NCI-H2081 (cell line): Measurements from ENCODE around the gene CEND1.

Source experiments
- DNase-seq, 2 experiments: peaks; one replicate each; lab custom pipeline; 2025; lab: John Stamatoyannopoulos, UW

The CEND1 gene

DNA sequence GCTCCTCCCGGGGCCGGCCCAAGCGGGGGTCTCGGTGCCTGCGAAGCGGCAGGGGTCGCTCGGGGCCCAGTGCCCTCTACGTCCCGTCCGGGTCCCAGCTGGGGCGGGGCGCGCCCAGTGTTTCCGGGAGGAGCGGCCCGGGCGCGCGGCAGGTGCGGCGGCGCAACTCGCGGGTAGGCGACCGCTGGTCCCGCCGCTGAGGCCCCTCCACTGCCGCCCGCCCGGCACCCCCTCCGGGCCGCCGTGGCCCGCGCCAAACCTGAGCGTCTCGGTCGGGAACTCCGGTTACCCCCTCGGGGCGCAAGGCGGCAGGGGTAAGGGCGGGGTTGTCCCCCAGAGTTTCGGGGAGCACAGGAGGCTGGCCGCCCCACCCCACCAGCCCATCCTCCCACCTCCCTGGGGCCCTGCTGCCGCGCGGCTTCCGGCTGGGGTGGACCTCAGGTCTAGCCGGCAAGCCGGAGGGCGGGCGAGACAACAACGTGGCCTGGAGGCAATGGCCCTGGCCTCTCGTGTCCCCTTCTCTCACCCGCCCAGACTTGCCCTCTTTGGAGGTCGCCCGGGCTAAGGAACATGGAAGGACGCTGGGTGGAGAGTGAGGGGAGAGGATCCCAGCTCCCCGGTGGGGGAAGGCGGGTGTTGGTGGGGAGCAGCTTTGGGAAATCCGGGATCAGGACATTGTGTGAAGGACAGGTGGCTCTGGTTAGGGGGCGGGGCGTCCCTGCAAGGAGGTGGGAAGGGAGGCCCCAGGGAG lies 37.4 kb upstream of the CEND1 start:
- DNase-seq, result no peak

DNA sequence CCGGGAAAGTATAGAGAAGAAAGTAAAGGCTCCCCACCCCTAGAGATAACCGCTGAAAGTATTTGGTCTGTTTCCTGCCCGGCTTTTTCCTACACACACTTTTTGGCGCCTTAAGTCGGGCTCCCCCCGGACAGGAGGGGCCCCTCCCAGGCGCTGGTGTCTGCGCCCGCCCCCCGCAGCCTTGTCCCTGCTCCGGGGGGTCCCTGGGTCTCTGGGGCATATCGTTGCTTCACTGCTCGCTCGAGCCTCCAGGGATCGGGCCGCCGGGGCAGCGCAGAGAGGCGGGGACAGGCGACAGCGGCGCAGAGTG lies 36.9 kb upstream of the CEND1 start:
- no peak for DNase-seq

DNA sequence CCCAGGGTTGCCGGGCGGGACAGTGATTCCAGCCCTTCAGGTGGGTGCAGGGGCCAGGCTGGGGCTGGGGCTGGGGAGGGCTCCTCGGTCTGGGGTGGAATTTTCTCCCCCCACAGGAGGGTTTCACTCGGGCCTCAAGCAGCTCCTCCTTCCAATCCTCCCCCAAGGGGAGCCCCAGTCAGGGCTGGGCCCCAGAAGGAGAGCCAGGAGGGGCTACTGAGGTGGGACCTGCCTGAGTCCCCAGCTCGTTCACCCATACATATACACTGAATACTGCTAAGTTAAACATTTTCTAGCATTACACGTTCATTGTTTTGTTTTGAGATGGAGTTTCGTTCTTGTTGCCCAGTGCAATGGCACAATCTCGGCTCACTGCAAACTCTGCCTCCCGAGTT lies 36.3 kb upstream of the CEND1 start:
- DNase-seq, result no peak

DNA sequence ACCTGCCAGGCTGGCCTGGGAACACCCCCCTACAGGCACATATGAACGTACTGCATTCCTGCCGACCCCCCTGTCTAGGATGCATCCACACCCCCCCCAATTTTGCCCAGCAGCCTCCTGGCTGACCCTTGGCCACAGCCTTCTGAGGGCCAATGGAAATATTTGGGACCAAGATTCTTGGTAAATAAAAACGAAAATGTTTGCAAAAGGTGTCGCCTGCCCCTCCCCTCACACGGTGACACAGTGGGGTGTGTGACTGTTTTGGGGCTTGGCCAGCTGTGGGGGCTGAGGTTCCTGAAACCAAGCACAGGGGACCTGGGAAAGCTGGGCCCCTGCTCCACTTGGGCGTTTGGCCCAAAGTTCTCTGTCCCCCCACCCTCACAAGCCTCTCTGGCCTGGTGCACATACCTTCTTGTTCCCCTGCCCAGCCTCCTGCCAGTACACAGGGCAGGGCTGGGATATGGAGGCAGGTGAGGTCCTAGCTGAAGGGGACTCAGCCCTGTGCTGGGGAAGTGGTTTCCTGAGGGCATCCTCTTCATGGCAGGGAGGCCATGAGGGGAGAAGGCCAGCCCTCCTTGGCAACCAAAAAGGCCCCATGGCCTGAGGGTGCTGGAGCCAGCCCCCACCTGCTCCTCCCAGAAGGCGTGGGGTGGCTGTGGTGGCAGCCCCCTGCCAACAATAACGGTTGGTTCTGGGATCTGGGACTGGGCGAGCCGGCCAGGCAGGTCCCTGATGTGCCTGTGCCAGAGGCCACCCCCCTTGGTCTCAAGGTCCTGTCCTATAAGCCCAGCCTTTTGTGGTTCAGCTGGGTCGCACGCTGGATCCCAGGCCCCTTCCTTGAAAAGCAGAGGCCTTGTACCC lies 35.7 kb upstream of the CEND1 start:
- no peak for DNase-seq

DNA sequence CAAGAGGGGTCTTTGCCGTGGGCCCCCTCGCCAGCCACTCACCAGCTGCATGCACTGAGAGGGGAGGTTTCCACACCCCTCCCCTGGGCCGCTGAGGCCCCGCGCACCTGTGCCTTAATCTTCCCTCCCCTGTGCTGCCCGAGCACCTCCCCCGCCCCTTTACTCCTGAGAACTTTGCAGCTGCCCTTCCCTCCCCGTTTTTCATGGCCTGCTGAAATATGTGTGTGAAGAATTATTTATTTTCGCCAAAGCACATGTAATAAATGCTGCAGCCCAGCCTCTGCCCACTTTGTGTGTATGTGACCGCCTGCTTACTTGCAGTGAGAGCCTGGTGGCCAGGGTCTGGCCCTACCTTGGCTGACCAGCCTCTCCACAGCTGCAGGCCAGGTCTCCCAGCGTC lies 35.1 kb upstream of the CEND1 start:
- peak in 1 of 2 experiments; percentile 32 for DNase-seq

DNA sequence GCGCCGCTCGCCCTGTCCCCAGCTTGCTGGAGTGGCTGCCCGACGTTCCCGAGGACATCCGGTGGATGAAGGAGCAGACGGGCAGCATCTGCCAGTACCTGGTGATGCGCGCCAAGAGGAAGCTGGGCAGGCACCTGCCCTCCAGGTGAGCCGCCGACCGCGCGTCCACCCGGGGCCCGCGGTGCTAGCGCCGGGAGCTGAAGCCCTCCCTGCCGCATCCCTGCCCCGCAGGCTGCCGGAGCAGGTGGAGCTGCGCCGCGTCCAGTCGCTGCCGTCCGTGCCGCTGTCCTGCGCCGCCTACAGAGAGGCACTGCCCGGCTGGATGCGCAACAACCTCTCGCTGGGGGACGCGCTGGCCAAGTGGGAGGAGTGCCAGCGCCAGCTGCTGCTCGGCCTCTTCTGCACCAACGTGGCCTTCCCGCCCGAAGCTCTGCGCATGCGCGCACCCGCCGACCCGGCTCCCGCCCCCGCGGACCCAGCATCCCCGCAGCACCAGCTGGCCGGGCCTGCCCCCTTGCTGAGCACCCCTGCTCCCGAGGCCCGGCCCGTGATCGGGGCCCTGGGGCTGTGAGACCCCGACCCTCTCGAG lies 34.5 kb upstream of the CEND1 start:
- DNase-seq, result peak; percentile 81 to 88

DNA sequence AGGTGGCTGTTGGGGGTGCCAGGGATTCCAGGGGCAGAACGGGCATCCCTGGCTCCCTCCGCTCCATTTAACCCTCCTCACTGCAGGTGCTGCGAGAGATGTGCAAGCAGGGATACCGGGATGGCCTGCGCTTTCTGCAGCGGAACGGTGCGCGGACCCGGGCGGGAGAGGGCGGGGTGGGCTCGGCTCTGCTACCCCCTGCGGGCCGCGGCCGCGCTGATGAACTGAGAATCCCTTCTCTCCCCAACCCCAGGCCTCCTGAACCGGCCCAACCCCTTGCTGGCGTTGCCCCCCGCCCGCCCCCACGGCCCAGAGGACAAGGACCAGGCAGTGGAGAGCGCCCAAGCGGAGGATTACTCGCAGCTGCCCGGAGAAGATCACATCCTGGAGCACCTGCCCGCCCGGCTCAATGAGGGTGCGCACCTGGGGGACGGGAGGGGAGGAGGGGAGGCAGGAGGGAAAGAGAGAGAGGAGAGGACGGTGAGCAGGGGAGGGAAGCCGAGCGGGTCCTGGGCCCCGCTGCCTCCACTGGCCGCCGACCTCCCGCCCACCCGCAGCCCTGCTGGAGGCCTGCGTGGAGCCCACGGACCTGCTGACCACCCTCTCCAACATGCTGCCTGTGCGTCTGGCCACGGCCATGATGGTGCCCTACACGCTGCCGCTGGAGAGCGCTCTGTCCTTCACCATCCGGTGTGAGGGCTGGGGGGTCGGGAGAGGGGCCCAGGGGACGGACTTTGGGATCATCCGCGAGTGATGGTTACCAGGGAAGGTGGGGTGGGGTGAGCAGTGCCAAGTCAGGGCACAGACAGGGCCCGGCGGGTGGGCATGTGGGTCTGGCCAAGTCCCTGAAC lies 33.8 kb upstream of the CEND1 start:
- DNase-seq, result peak; percentile 24 to 59

DNA sequence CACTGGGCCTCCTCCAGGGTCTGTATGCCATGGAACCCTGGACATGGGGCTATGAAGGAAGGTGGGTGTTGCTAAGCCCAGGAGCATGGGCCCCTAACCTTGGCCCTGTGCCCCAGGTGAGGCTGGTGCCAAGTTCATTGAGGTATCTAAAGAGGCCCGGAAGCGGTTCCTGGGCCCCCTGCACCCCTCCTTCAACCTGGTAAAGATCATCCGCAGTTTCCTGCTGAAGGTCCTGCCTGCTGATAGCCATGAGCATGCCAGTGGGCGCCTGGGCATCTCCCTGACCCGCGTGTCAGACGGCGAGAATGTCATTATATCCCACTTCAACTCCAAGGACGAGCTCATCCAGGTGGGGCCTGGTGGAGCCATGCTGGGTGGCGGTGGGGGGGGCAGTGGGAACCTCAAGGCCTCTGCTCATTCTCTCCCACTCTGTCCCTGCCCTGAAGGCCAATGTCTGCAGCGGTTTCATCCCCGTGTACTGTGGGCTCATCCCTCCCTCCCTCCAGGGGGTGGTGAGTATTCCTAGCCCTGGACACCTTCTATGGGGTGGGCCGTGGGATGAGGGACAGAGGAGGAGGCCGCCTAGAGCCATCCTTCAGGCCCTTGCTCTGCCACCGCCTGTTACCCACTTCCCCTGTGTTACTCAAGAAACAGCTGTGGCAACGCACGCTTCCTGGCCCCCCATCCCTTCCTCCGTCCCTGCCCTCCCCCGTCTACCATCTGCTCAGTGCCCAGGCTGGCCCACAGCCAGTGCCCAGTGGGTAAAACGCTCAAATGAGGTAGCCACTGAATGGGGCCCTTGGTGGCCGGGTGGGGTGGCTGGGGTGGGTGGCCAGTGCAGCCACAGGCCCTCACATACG lies 31.9 kb upstream of the CEND1 start:
- no peak for DNase-seq

DNA sequence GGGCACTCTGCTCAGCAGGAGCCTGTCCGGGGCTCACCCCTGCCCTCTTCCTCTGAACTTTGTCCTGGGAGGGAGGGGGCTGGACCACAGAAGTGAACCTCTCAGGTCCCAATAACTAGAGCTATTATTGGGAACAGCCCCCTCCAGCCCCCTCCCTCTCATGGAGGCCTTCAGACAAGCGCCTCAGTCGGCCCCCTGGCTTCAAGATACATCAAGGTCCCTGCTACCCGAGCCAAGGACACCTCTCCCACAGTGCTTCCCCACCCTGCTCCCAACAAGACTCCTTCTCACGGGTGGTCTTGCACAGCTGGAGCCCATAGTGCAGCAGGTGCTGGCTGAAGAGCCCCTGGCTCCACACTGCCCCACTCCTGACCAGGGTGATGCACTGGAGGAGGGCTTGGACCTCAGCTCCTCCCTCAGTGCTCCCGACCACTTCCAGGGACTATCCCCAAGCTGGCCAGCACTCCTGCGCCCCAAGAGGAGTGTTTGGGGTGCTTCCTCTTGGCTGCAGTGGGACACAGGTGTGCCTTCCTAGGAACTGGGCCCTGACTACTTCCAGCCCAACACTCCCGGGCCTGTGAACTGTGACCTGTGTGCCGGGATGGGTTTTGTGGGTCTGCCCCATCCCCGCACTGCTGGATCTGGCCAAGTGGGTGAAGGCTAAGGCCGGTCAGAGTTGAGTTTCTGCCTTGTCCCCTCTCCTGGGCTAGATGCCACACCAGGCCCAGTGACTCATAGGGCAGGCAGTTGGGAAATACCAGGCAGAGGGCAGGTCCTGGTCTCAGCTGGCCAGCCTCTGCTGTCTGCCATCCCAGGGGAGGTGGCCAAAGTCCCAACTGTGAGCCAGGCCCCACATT lies 31.0 kb upstream of the CEND1 start:
- DNase-seq, result no peak

DNA sequence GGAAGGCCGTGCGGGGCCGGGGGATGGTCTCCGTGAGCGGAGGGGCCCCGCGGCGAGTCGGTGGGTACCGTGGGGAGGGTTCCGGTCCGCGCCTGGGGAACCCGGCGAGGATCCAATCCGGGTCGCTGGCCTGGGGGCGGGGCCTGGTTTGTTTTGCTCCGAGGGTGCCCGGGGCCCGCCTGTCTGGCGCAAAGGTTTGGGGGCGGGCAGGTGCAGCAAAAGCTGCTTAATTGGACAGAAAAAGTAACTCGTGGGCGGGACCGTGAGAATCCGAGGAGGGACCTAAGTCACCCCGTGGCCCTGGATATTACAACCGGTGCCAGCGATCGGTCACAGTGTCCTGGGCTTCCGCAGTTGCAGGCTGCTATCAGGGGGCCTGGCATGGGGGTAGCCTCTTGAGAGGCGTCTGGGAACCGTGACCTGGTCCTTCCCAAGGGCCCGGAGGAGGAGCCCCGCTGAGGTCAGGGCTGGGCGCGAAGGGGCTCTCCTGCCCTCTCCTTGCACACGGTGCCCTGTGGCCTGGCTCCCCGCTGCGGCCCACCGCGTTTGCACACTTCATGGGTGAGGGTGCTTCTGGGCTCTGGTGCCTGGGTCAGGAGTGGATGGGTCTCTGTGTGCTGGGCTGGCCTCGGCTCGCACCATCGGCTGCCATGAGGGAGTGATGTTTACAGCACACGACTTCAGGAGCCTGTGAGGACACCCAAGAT lies 30.2 kb upstream of the CEND1 start:
- peak; percentile 68 to 80 for DNase-seq

DNA sequence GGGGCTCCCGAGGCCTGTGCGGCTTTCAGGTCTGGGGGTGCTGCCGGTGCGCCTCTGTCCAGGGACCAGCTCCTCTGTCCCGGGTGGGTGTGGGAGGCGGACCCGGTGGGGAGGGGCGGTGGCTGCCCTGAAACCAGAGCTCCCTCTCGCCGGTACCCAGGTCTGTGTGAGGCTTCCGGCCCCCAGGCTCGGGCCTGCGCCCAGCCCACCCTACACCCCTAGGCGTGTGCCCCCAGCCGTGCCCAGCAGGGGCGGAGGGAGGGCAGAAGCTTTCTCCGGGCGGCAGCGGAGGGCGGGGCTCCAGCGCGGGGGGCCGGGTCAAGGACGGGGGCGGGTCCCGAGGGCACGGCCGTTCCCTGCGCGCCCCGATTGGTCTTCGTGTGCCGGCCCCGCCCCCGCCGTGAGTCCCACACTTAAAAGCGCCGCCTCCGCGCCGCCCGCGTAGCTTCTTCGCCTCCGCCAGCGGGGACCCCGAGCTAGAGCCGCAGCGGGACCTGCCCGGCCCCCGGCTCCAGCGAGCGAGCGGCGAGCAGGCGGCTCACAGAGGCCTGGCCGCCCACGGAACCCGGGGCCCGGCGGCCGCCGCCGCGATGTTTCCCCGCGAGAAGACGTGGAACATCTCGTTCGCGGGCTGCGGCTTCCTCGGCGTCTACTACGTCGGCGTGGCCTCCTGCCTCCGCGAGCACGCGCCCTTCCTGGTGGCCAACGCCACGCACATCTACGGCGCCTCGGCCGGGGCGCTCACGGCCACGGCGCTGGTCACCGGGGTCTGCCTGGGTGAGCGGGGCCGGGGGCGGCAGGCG lies 29.4 kb upstream of the CEND1 start:
- DNase-seq, result peak; percentile 85 to 87

DNA sequence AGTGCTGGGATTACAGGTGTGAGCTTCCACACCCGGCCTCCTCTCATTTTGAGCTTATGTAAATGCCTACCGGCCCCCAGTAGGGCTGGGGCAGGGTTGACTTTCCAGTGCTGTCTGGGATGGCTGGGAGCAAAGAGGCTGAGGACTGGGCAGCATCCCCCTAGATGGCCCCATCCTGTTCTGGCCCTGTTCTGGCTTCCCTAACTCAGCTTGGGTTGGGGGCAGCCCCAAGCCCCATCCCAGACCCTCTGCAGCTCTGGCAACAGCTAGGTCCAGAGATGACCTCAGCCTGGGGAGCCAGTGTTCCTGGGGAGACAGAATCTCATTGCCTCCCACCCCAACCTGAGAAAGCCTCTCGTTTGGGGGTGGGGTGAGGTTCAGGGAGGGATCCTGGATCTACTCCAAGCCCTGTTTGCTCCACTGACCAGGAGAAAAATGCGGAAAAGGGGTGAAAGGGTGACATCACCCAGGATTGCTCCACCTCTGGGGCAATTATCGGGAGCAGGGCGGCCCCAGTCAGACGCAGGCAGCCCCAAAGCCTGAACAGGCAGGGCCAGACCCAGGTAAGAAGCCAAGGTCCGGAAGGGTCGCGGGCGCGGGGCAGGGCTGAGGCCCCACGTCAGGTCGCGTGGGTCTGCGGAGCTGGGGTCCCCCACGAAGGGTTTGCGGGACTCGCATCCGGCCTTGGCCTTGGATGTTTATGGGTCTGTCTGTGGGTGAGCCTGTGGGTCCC lies 28.7 kb upstream of the CEND1 start, which contains the start of gene PNPLA2:
PNPLA2 (plus strand) TSS at position 519 of the 733 bp plus-strand sequence. CDS start 805 bp downstream, outside the sequence.
- no peak for DNase-seq

DNA sequence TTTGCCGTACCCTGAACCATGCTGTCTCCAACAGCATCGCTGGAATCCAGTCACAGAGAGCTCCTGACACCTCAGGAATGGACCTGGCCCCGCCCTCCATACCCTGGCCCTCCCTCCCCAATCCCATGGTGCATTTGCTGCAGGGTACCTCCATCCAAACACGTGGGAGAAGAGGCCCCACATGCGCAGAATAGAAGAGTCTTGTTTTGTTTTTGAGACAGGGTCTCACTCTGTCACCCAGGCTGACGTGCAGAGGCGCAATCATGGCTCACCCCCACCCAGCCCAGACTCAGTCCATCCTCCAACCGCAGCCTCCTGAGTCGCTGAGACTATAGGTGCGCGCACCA lies 26.5 kb upstream of the CEND1 start:
- DNase-seq, result no peak

DNA sequence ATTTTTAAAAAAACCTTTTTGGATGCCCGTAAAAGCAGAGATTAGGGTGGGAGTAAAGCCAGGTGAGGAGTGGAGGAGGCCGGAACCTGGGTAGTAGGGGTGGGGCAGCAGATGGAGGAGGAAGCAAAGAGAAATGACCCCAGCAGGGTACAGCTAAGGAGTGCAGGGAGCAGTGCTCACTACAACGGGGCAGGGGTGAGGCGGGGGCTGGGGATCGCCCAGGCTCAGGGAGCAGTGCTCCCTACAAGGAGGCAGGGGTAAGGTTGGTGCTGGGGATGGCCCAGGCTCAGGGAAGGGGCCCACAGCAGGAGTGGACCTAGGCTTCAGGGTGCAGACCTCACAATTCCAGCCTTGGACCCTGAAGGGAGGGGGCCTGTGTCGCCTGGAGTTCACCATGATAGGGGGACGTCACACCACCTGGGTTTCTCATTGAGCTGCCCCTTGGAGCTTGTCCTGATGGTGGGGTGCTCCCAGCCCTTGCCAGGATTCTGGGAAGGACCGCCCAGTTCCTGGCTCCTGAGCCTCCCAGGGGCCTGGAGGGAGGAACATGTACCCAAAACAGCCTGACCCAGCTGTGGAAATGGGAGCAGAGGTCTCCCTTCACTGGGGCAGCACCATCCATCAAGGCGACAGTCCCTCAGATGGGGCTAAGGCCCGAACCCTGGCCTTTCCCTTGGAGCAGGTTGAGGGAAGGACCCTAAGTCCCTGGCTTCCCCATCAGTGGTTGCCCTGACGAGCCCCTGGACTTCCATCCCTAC lies 26.0 kb upstream of the CEND1 start:
- no peak for DNase-seq

DNA sequence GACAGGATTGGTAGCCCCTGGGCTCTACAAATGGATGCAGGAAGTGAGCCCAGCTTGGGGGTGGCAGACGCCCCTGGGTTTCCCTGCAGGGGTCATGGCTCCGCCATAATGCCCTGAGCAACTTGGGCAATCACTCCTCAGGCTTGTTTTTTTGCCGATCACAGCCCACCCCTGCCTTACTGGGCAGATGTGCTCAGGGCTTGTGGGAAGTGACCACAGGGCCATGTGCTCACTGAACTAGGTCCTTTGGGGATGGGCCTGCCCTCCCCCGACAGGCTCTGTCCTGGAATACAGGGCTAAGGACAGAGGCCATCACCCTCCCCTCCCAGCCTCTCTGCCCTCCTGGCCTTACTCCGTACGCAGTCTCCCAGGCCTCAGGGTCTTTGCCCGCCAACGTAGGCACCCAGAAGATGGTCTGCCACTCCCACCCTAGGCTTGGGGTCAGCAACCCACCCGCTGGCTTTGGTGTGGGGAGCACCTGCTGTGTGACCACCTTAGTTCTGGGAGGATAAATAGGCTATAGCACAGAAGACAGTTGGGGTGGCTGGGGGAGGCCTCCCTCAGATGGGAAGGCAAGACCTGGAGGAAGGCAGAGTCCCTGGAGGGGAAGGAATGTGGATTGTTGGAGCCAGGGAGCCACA lies 23.7 kb upstream of the CEND1 start:
- DNase-seq, result no peak

DNA sequence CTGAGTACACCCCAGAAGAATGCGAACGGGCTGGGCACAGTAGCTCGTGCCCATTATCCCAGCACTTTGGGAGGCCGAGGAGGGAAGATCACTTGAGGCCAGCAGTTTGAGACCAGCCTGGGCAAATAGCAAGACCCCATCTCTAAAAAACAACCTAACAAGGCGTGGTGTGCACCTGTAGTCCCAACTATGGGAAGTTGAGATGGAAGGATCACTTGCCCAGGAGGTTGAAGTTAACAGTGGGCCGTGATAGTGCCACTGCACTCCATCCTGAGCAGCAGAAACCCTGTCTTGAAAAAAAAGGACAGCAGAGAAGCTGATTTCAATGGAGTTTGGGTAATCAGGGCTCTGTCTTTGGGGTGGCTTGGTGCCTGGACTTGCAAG lies 23.2 kb upstream of the CEND1 start:
- DNase-seq, result no peak

DNA sequence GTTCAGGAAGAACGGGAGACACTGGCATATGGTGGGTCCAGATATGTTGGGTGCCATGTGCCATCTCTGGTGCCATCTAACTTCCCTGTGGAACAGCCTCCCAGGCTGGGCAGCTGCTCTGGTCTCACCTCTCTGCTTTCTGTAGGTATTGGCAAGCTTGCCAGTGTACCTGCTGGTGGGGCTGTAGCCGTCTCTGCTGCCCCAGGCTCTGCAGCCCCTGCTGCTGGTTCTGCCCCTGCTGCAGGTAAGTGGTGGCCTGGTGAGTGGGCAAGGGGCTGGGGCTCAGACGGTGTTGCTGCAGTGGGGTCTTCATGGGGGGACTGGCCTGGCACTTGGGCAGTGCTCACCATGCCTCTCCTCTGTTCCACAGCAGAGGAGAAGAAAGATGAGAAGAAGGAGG lies 22.5 kb upstream of the CEND1 start:
- DNase-seq, result no peak
